ENCODE measurements around the gene BLVRB. TPM values are rescaled to one million over a fixed set of nuclear protein-coding genes. Genes with fewer than 3 reads are reported as not detected.

Gene BLVRB
- total RNA-seq, 3 donors from 2014 or later, result 206 to 322 (median 284) TPM

GRCh38 chr19:40471111-40471510 is 5.6 kb upstream of the BLVRB start:
- Histone ChIP-seq H3K4me1 (peaks cover 0 to 3% of the 10 kb centered on the region in 2 donors), H3K4me3 (no peak overlapping the region), H3K9me3 (no peaks in the 10 kb centered on the region), H3K27me3 (no peaks in the 10 kb centered on the region), H3K36me3 (no peaks in the 10 kb centered on the region), H3K27ac (no peak overlapping the region)
- intact Hi-C loops (cut with DNase I; ENCODE audit: low total_unique reads), result no loop called here
- TF ChIP-seq POLR2AphosphoS5 (IDR thresholded peaks at IDR 0.05) (no peak), POLR2A (IDR thresholded peaks at IDR 0.05) (no peak)
- TF ChIP-seq, protein P1, sequence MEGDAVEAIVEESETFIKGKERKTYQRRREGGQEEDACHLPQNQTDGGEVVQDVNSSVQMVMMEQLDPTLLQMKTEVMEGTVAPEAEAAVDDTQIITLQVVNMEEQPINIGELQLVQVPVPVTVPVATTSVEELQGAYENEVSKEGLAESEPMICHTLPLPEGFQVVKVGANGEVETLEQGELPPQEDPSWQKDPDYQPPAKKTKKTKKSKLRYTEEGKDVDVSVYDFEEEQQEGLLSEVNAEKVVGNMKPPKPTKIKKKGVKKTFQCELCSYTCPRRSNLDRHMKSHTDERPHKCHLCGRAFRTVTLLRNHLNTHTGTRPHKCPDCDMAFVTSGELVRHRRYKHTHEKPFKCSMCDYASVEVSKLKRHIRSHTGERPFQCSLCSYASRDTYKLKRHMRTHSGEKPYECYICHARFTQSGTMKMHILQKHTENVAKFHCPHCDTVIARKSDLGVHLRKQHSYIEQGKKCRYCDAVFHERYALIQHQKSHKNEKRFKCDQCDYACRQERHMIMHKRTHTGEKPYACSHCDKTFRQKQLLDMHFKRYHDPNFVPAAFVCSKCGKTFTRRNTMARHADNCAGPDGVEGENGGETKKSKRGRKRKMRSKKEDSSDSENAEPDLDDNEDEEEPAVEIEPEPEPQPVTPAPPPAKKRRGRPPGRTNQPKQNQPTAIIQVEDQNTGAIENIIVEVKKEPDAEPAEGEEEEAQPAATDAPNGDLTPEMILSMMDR (IDR thresholded peaks at IDR 0.05), result no peak
- no peak for DNase-seq (ENCODE audit: low spot score in 2 of 2)

DNA sequence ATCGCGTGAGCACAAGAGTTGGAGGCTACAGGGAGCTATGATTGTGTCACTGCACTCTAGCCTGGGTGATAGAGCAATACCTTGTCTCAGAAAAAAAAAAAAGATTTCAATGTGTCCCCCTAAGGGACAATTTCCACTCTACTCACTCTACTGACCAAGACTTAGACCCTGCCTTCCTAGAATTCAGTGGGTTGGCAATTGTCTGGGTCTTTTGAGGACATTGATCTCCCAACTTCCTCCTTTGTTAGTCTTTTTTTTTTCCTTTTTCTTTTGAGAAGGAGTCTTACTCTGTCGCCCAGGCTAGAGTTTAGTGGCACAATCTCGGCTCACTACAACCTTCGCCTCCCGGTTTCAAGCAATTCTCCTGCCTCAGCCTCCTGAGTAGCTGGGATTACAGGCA is 3.5 kb upstream of the BLVRB start:
- Histone ChIP-seq H3K4me3 (no peak overlapping the region), H3K36me3 (no peaks in the 10 kb centered on the region), H3K9me3 (no peaks in the 10 kb centered on the region), H3K27ac (no peak overlapping the region), H3K4me1 (peaks cover 3 to 8% of the 10 kb centered on the region in 2 donors), H3K27me3 (no peaks in the 10 kb centered on the region)
- TF ChIP-seq POLR2AphosphoS5 (IDR thresholded peaks at IDR 0.05) (no peak), POLR2A (IDR thresholded peaks at IDR 0.05) (no peak)
- TF ChIP-seq, protein P1 (IDR thresholded peaks at IDR 0.05), result no peak
- DNase-seq (ENCODE audit: low spot score in 2 of 2), result no peak
- intact Hi-C loops (cut with DNase I; ENCODE audit: low total_unique reads), result no loop called here

- Histone ChIP-seq H3K36me3 (no peaks in the 10 kb centered on the region), H3K27ac (peak within 1 kb of the TSS; percentile 92 to 97), H3K9me3 (no peaks in the 10 kb centered on the region), H3K4me3 (peak within 1 kb of the TSS; percentile 61 to 78 (median 78)), H3K27me3 (no peaks in the 10 kb centered on the region), H3K4me1 (peaks cover 3 to 19% of the 10 kb centered on the region in 2 donors)
- TF ChIP-seq POLR2A (IDR thresholded peaks at IDR 0.05) (no peak), POLR2AphosphoS5 (IDR thresholded peaks at IDR 0.05) (no peak)
- TF ChIP-seq, protein P1 (IDR thresholded peaks at IDR 0.05), result no peak
- no peak for DNase-seq (ENCODE audit: low spot score in 2 of 2)
- intact Hi-C loops (cut with DNase I; ENCODE audit: low total_unique reads), result no loop called here
Measured at GRCh38 chr19:40466985-40467734, 1.6 kb upstream of the BLVRB start, which contains the start of gene SPTBN4. SPTBN4 (plus strand) TSS chr19:40467001; CDS start chr19:40472622, 5,621 bp downstream.

DNA sequence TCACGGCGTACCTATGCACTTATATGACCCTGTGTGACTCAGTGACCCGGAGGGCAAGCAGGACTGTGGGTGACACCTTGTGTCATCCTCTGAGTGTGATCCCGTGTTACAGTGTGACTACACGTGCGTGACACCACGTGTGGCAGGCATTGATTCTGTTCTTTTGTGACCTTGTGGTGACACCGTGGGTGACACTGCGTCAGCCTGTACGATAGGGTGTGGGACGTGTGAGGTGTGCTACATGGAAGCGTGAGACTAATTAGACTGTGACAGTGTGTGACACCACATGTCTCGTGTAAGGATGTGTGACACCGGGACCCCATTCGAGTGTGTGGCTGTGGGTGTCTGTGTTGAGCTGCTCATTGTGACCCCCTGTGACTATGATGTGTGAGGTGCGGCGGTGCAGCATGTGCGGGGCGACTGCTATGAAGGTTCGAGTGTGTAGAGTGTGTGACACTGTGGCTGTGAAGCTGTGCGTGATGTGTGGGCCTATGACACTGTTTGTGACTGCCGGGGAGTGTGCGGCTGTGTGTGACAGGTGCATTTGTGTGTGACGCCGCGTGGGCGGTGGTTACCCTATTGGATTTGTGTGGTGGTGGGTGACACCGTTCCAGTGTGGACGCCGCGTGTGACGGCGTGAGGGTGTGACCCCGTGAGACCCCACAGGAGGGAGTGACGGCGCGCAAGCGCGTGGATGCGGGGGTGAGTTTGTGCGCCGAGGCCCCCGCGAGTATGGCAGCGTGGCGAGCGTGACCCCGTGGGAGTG is 857 bp upstream of the BLVRB start:
- Histone ChIP-seq H3K9me3 (no peaks in the 10 kb centered on the region), H3K36me3 (no peaks in the 10 kb centered on the region), H3K27me3 (no peaks in the 10 kb centered on the region), H3K27ac (peak overlapping the region; percentile 92 to 97), H3K4me3 (peak overlapping the region; percentile 61 to 78 (median 78)), H3K4me1 (peaks cover 3 to 19% of the 10 kb centered on the region in 2 donors)
- DNase-seq (ENCODE audit: low spot score in 2 of 2), result peak; percentile 43 to 65
- TF ChIP-seq, protein P1 (IDR thresholded peaks at IDR 0.05), result no peak
- TF ChIP-seq POLR2AphosphoS5 (IDR thresholded peaks at IDR 0.05), result peak; percentile 28 to 43 (median 32)
- intact Hi-C loops (cut with DNase I; ENCODE audit: low total_unique reads), result no loop called here

Data from breast epithelium (tissue), 4 donors.